Measurements from ENCODE around the gene TRIM6.
A peak's percentile ranks its signal among the peaks of the same experiment; 100 is the strongest.
"Not testable (repeated sequence)": the region's sequence is repeated elsewhere in the genome, so short reads cannot be mapped to it uniquely, and the experiment has no call there.

TRIM6 gene, protein sequence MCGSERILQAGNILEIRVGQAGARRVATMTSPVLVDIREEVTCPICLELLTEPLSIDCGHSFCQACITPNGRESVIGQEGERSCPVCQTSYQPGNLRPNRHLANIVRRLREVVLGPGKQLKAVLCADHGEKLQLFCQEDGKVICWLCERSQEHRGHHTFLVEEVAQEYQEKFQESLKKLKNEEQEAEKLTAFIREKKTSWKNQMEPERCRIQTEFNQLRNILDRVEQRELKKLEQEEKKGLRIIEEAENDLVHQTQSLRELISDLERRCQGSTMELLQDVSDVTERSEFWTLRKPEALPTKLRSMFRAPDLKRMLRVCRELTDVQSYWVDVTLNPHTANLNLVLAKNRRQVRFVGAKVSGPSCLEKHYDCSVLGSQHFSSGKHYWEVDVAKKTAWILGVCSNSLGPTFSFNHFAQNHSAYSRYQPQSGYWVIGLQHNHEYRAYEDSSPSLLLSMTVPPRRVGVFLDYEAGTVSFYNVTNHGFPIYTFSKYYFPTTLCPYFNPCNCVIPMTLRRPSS

DNA sequence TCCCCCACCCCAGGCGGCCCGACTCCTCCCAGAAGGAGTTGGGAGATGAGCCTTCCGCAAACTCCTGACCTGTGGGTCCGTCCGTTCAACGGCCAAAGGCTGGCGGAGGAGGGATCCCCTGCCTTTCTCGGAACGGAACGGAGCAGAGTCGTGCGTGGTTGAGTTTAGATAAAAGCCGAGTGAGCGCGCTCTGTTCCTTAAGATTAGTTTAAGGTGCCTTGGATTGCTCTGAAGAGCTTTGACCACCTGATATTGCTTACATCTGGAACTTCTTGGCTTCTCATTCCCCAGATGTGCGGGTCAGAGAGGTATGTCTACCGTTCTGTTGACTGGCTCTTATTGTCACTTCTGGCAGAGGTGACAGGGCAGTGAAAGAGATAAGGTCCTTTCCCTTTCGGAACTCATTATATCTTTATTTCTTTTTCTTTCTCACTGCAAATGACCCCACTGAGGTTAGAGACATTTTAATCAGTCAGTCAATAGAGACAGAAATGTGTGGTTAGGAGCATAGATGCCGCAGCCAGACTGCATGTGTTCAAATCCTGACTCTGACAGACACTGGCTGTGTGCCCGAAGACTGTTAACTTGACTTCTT lies at the start of gene TRIM6:
Gene TRIM6 (plus strand): TSS at position 31 of the 595 bp plus-strand sequence. CDS start 261 bp downstream, at position 292.
- DNase-seq (ENCODE audit: low read depth in 3 of 3): no peak

DNA sequence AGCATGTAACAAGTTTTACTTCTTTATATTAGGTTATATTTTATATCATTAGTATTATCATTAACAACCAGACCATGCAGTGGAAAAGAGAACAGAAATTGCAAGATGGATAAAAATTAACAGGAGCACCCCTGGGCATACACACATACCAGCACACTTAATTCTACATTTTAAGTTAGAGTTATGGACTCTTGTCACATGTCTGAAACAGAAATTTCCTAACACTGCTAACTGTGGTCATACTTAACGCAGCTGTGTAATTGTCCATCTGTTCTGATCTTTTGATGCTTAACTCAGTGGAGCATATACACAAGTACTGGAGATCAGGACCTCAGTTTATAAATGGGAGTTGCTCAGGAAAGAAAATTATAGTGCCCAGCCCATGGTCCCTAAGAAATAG lies 48.5 kb upstream of the TRIM6 start:
- DNase-seq (ENCODE audit: low read depth in 3 of 3): no peak

DNA sequence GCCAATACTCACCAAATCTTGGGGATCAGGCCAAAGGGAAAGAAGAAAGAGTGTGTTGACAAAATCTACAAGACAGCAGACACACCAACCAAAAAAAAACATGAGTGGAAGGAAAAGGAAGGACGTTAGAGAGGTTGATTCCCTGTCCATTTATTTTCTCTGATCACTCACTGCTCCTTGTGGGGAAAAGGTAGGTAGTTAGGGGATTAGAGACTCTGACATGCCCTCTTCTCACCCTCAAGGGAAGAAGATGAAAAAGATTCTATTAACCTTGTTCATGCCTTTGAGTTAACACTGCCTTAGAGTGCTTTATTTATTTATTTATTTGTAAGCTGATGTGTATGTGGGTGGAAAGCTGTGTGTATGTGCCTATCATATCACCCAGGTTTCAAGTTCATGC lies 48.0 kb upstream of the TRIM6 start, which contains the start of gene OR52H1:
Gene OR52H1 (minus strand): TSS at position 101 of the 400 bp plus-strand sequence. CDS start 3,035 bp downstream, outside the sequence.
- no peak for DNase-seq (ENCODE audit: low read depth in 3 of 3)

DNA sequence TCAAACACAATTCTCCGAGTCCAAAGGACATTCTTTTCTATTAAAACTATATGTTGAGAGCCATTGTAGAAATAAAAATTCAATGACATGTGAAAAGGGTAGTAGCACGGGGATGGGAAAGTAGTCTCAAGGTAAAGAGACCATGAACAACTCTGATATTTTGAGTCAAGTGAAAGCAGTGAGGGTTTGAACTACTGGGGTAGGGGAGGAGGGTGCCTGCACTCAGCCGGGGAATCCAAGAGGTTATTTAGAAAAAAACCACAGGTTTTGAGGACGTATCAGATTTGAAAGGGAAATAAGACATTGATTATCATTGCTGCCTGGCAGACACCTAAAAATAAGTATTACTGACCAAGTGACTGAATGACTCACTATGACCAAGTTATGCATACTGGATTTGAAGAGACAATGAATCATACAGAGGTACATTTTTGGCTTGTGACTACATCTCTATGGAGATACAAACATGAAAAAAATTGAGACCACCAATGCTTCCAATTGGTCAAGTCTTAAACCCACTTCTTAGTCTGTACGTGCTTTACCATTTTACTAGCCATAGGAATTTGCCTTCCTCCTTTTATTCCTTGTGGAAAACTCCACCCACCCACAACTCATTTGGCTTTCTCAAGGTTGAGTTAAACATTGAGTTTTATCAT lies 45.9 kb upstream of the TRIM6 start:
- DNase-seq (ENCODE audit: low read depth in 3 of 3): no peak

DNA sequence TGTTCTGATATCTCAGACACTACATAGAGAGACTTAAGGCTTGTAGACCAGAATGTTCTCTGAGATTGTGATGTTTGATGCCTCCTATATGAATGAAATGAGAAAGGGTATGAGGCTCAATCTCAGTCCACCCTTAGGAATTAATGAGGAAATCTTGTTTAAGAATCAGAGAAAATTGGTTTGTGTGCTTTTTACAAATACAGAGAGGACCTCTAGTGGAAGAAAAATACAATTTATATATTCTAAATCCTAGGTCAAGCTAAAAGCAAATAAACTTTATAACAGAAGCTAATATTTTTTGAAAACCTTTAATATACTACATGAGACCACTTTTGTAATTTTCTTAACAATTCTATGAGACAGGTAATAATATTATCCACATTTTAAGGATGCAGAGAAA lies 43.1 kb upstream of the TRIM6 start:
- no peak for DNase-seq (ENCODE audit: low read depth in 3 of 3)

DNA sequence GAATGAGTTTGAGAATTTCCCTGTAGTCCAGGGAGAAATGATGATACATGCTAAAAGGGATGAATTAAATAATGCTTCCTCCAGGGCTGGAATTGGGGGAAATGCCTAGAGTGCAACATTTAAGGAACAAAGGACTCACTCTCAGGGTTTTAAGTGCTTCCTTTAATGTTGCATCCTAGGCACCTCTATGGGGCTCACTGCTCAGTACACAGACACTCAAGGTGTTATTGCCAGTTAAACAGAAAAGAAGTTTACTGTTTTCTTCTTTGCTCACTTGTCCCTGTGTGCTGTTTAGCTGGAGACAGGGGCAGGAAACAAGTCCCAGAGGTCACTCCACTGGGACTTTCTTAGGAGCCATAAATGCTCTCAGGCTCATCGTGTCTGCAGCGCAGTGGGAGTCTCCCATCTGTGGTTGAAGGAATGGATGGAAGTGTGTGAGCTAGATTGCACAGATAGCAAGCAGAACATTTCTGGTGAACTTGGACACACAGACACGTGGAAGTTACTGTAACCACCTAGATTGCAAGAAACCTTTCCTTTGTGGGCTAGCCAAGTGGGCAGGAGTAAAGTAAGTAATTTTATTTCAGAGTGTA lies 39.7 kb upstream of the TRIM6 start:
- no peak for DNase-seq (ENCODE audit: low read depth in 3 of 3)

DNA sequence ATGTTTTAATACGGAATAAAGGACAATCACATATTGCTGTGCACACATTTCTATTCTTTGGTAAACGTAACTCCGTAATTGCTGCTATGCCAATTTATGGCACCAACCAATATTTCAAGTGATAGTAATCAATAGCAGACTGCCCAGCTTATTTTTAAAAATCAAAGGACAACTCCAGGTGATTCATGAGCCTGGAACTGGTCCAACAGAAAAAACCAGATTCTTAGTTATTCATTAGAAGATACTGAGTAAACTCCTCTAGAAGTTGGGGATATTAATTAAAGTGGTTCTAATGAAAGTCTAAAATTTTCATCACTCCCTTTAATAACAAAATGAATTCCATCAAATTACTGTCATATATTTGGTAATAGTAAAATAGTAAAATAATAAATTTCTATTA lies 38.7 kb upstream of the TRIM6 start:
- DNase-seq (ENCODE audit: low read depth in 3 of 3): no peak

DNA sequence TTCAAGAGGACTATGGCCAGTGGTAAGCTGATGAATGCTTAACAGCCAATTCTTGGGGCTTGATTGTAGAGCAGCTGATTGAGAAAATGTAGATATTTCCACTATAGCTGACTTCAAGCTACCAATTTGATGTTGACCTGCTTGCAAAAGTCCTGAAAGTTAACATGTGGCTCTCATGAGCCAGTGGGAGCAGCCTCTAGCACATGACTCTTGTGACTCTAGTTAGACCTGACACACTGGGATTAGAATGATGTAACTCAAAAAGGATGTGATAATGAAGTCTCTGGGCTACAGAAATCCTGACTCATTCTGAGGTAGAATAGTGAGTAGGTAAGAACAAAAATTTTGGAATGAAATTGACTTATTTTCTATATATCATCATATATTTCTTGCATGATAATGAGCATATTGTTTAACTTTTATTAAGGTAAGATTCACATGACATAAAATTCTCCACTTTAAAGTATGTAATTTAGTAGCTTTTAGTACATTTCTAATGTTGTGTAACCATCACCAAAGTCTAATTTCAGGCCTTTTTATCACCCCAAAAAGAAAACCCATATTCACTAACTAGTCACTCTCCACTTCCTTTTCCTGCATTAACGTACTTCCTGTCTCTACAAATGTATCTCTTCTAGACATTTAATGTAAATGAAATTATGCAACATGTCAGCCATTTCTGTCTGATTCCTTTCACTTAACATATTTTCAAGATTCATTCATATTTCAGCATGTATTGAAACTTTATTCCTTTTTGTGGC lies 32.0 kb upstream of the TRIM6 start:
- no peak for DNase-seq (ENCODE audit: low read depth in 3 of 3)

DNA sequence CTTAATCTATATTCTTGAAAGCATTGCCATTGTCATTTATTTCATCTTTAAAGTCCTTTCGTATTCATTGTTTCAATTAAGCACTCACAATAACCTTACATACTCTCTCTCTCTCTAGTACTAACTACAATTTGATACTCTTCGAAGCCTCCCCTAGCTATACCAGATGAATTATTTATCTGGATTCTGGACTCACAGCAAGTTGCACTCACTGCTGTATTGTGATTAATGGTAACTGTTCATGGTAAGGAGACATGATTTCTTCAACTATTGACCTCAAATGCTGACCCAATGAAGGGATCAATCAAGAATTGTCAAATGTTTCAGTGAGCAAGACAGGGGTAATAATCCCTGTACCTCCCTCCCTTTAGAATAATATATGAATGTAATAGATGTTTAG lies 21.8 kb upstream of the TRIM6 start:
- DNase-seq (ENCODE audit: low read depth in 3 of 3): no peak

DNA sequence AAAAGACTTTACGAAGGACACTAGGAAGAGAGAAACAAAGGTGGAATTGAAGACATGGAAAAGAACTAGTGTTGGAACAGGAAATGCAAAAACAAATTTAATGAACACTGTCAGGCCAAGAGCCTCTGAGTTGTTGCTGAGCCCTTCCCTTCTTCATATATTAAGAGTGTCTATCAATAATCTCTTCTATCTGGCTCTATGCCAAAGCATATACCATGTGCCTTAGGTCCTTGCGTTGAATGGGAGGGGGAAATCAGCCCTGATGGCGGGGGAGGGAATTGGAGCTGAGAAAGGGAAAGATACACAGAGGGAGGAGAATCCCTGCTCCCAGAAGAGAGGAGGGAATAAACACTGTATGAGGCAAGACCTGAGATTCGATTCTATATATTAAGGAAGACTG lies 21.3 kb upstream of the TRIM6 start:
- no peak for DNase-seq (ENCODE audit: low read depth in 3 of 3)

DNA sequence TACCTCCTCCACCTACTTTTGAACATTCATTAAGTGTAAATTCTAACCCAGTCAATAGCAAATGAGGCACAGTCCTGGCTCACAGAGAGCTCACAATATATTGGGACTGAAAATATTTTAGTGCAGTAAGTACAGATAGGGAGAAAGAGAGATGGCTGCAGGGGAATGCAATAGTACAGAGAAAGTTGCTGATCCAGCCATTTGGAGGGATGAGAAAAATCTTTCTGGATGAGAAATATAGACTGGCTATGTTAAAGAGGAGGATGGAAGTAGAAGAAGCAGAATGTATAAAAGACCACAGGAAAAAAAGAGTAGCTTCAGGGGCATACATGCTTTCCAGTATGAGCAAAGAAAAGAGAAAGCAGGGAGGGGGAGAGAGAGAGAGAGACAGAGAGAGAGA lies 19.3 kb upstream of the TRIM6 start:
- no peak for DNase-seq (ENCODE audit: low read depth in 3 of 3)

DNA sequence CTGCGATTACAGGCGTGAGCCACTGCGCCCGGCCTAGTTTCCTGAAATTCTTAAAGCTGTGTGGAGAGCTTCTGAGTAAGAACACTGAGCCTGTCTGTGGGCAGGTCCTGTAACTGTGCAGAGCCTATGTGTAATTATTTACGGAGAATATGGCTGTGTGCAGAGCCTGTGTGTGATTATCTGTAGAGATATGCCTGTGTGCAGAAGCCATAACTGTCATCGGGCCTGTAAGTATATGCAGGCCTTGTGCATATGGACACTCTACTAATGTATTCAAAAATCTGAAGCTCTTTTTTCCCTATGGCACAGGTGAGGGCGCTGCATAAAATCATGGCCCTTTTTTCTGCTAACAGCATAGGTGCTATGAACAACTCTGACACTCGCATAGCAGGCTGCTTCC lies 15.9 kb upstream of the TRIM6 start, which contains the start of gene OR52B6:
Gene OR52B6 (plus strand): TSS at position 301 of the 400 bp plus-strand sequence. CDS start 0 bp downstream, at position 301.
- no peak for DNase-seq (ENCODE audit: low read depth in 3 of 3)

DNA sequence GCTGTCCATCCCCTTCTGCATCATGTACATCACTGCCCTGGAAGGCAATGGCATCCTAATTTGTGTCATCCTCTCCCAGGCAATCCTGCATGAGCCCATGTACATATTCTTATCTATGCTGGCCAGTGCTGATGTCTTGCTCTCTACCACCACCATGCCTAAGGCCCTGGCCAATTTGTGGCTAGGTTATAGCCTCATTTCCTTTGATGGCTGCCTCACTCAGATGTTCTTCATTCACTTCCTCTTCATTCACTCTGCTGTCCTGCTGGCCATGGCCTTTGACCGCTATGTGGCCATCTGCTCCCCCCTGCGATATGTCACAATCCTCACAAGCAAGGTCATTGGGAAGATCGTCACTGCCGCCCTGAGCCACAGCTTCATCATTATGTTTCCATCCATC lies 15.4 kb upstream of the TRIM6 start:
- no peak for DNase-seq (ENCODE audit: low read depth in 3 of 3)

DNA sequence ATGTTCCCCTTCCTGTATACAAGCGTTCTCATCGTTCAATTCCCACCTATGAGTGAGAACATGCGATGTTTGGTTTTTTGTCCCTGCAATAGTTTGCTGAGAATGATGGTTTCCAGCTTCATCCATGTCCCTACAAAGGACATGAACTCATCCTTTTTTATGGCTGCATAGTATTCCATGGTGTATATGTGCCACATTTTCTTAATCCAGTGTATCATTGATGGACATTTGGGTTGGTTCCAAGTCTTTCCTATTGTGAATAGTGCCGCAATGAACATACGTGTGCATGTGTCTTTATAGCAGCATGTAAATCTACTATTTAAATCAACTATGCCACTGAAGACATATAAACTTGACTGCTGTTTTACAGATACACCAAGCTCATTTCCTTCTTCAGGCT lies 12.0 kb upstream of the TRIM6 start:
- not testable (repeated sequence) for DNase-seq (ENCODE audit: low read depth in 3 of 3)

DNA sequence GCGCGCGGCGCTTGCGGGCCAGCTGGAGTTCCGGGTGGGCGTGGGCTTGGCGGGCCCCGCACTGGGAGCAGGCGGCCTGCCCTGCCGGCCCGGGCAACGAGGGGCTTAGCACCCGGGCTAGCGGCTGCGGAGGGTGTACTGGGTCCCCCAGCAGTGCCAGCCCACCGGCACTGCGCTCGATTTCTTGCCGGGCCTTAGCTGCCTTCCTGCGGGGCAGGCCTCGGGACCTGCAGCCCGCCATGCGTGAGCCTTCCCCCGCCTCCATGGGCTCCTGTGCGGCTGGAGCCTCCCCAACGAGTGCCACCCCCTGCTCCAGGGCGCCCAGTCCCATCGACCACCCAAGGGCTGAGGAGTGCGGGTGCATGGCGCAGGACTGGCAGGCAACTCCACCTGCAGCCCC lies 6.5 kb upstream of the TRIM6 start:
- DNase-seq (ENCODE audit: low read depth in 3 of 3): not testable (repeated sequence)

DNA sequence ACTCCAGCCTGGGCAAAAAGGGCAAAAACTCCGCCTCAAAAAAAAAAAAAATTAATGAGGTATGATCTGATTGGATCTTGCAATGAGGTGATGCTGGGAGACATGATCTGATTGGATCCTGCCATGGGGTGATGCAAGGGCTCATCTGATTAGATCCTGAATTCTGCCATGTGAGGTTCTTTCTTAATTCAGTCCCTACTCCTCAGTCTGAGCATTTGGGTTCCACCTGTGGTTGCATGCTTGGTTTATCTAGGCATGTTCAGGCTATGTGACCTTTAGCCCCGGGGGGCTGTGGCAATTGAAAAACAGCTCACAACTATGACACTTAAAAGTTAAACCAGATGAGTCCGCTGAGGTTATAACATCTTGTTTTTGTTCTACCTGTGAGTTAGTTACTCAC lies 4.8 kb upstream of the TRIM6 start:
- DNase-seq (ENCODE audit: low read depth in 3 of 3): no peak

DNA sequence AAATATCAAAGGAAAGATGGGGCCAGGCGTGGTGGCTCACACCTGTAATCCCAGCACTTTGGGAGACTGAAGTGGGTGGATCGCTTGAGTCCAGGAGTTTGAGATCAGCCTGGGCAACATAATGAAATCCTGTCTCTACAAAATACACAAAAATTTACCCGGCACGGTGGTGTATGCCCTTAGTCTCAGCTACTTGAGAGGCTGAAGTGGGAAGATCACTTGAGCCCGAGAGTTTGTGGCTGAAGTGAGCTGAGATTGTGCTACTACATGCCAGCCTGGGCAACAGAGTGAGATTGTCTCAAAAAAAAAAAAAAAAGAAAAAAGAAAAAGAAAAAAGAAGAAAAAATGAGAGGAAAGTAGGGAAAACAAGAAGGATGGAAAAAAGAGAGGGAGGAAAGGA lies 3.8 kb upstream of the TRIM6 start:
- DNase-seq (ENCODE audit: low read depth in 3 of 3): no peak

DNA sequence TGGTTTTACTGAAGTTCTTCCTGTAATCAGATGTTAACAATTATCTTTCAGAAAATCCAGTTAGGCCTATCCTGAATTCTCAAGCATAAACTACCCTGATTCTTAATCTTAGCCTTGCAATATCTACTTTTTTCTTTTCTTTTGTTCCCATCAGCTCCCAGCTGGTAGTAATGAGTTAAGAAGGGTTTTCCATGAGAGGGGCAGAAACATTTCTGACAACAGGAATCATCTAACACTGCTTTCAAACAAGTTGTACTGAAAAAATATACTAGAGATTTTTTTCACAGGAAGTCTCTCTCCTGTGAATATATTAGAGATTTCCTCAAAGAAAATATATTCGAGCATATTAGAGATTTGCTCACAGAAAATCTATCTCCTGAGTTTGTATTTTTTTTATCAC lies 3.3 kb upstream of the TRIM6 start:
- no peak for DNase-seq (ENCODE audit: low read depth in 3 of 3)

DNA sequence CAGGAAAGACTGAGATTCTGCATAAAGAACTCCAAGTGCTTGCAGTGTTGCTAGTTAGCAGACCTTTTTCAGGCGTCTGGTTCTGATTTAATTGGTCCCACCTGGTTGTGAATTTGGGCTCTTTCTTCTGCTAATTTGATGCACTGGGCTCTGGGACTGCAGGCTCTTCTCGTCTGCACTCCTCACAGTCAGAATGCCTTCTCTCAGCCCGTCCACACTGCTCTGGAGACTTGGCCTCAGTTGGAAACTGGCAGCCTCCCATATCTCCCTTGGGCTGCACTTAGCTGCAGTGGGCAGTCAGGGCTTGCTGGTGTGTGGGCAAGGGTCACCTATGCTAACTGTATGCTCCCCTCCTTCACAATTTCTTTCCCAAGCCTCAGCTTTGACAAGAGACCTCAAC lies 1.5 kb downstream of the TRIM6 start:
- DNase-seq (ENCODE audit: low read depth in 3 of 3): no peak

DNA sequence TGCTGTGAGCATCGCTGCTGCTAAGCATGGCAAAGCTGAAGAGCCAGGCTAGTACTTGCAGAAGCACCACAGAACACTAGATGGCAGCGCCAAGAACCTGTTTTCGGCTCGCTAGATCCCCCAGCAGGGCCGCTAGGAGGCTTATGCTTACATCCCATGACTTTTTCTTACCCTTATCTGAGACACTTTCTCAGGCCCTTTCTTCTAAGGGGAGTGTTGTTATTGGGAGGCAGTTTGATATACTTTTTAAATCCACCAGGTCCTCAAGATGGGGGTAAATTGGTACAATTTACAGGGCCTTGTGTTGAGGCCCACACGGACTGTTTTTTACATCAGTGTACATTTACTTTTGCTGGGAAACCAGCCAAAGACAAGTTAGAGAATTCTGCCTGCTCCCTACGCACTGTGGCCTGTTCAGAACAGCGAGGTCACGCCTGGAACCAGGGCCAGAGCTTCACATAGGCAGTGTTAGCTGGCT lies 4.0 kb downstream of the TRIM6 start:
- peak; percentile 18 to 29 (median 20) for DNase-seq (ENCODE audit: low read depth in 3 of 3)

DNA sequence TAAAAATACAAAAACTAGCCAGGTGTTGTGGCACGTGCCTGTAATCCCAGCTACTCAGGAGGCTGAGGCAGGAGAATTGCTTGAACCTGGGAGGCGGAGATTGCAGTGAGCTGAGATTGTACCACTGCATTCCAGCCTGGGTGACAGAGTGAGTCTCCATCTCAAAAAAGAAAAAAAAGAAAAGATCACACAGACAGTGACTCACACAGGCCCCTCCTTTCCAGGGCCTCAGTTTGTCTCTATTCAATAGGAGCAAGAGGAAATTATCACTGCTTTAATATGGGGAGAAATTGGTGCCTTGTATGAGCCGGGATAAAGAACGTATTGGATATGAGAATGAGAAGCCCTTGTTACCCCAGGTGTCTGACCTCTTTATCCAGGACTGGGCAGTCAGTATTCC lies 6.4 kb downstream of the TRIM6 start:
- not testable (repeated sequence) for DNase-seq (ENCODE audit: low read depth in 3 of 3)
